Measurements from ENCODE around the gene PDZD2.

- TF ChIP-seq EP300 (conservative IDR thresholded peaks at IDR 0.05; ENCODE audit: poor library complexity, severe bottlenecking) (no peak), POLR2AphosphoS5 (IDR thresholded peaks at IDR 0.05) (no peak), RAD21 (conservative IDR thresholded peaks at IDR 0.05) (no peak), CTCF (IDR thresholded peaks at IDR 0.05; ENCODE audit: poor library complexity, severe bottlenecking) (no peak), EZH2 (IDR thresholded peaks at IDR 0.05; ENCODE audit: borderline replicate concordance, insufficient read depth, low read length, poor library complexity, severe bottlenecking) (no peak), SMC3 (conservative IDR thresholded peaks at IDR 0.05; ENCODE audit: poor library complexity) (no peak), TAF1 (IDR thresholded peaks at IDR 0.05; ENCODE audit: low read depth) (no peak), REST (IDR thresholded peaks at IDR 0.05; ENCODE audit: borderline replicate concordance) (no peak)
These were observed 144.8 kb downstream of the PDZD2 start for GRCh38 chr5:31783731-31784130.
